RWPE1 (cell line): ENCODE results near the gene SCUBE3.

ENCODE experiments used
- CTCF ChIA-PET: fragments of 350-600 bp; sonication (Branson Sonifier 250); formaldehyde crosslinking; extraction: SDS; loops from one replicate; lab custom pipeline; 2021; lab: Yijun Ruan, JAX
- POLR2A ChIA-PET: fragments of 400-600 bp; formaldehyde crosslinking; extraction: SDS; loops from one replicate; lab custom pipeline; 2020; ENCODE audit warnings: antibody characterized with exemption; ENCODE audit not compliant: low non-redundant PET; lab: Yijun Ruan, JAX
- DNase-seq: peaks from one replicate; pipeline ENCODE4 v3.0.0; 2012; ENCODE audit warnings: low spot score
- H3K27ac ChIP-seq: fragments of 450-650 bp; 2 replicates; pipeline ENCODE4 v1.5.1; 2017
- CTCF ChIP-seq: fragments of 450-650 bp; conservative IDR thresholded peaks from 2 replicates; pipeline ENCODE4 v1.5.1; 2017; ENCODE audit warnings: low read depth, mild to moderate bottlenecking

The SCUBE3 gene

DNA sequence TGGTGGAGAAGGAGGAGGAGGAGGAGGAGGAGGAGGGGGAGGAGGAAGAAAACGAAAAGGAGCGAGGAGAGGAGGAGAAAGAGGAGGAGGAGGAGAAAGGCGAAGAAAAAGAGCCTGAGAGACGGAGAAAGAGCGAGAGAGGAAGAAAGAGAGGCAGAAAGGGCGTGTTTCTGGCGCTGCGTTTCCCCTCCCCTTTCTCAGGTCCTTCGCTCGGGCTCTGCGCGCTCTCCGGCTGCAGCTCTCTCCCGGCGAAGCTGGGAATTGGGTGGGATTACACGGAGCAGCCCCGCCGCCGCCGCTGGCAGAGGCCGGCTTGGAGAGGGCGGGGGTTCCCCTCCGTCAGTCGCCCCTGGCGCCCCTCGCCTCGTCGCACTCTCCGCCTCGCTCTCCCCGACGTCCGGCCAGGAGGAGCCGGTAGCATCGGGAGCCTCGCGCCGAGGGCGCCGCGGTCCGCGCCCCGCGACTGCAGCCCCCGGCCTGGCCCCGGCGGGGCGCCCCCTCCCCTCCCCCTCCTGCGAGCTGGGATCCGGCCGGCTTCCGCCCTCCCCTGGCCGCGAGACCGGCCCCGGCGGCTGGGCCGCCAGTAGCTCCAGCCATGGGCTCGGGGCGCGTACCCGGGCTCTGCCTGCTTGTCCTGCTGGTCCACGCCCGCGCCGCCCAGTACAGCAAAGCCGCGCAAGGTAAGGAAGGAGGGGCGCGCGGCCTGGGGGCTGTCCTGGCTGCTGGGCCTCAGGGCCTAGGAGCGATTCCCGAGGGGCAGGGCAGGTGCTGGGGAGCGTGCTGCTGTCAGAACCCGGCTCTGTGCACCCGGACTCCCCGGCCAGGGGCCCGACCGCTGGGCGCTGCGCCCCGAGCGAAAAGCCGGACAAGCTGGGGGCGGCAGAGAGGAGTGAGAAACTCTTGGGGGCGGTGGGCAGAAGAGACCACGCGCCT lies at the start of gene SCUBE3:
SCUBE3 (plus strand) TSS at position 133 of the 933 bp plus-strand sequence; CDS start at position 596, 463 bp downstream.
- no peak within 1 kb of the TSS for H3K27ac ChIP-seq
- ChIA-PET POLR2A (no interaction called here), CTCF (interaction anchor here (0.6 to 1.4 kb wide), 2 partner anchors 9 to 371 kb away, joined by 5 to 10 read pairs; no protein-coding TSS in a partner anchor)
- no peak for TF ChIP-seq CTCF
- DNase-seq, result peak; percentile 41

DNA sequence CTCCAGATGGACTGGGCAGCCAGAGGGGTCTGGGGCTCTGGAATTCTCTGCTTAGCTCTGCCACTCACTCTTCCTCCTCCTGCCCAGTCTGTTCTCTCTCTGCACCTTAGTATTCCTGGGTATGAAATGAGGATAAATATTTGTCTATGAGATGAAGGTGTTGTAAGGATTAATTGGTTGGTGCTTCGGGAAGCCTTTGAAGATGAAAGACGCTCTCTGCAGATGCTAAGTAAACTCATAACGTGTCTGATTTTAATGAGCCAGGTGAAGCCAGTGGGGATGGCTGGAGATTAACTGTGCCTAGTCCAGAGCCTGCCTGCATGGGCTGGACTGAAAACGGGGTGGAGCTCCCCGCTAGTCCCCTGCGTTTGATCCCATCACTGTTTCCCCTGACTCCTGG lies 49.5 kb upstream of the SCUBE3 start:
- TF ChIP-seq CTCF, result no peak
- ChIA-PET CTCF (interaction anchor here (0.9 kb wide), 1 partner anchor 10 kb away, joined by 3 read pairs; no protein-coding TSS in a partner anchor), POLR2A (no interaction called here)
- no peak overlapping the region for H3K27ac ChIP-seq
- DNase-seq, result no peak

DNA sequence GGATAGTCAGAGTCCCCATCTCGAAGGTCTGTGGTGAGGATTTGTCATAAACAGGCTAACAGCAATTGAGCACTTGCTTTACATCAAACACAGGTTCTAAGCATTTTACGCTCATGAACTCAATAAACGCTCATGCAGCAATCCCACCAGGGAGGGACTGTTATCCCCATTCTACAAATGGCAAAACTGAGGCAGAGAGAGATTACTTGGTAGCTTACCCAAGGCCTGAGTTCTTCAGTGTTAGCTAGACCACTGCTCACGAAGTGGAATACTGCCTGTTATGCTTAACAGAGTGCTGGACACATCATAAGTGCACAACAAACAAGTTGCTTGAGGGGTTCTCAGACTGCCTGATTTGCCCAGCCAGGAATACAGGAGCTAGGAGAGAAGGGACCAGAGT lies 48.9 kb upstream of the SCUBE3 start:
- ChIA-PET POLR2A (no interaction called here), CTCF (interaction anchor here (0.8 to 0.9 kb wide), 2 partner anchors 10 to 104 kb away, joined by 3 read pairs; no protein-coding TSS in a partner anchor)
- H3K27ac ChIP-seq, result no peak overlapping the region
- no peak for TF ChIP-seq CTCF
- no peak for DNase-seq

DNA sequence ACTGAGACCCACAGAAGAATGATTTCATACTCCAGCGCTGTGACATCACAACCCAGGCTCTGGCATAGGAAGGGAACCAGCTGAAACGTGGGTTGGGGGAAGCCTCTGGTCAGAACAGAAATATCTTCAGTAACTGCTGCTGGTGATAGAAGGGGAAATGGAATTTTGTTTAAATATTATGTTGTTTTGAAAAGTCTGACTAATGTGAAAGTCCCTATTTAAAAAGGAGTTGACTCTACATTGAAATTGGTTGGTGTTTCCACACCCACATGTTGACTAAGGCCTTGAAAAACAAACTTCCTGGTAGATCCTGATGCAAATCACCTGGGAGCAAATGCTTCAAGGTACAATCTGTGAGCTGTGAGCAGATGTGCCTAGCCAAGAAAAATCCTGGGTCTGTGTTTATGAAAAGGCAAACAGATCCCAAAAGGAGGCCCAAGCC lies 48.1 kb upstream of the SCUBE3 start:
- CTCF ChIA-PET, result interaction anchor here (0.8 kb wide), 1 partner anchor 105 kb away, joined by 3 read pairs; no protein-coding TSS in a partner anchor

DNA sequence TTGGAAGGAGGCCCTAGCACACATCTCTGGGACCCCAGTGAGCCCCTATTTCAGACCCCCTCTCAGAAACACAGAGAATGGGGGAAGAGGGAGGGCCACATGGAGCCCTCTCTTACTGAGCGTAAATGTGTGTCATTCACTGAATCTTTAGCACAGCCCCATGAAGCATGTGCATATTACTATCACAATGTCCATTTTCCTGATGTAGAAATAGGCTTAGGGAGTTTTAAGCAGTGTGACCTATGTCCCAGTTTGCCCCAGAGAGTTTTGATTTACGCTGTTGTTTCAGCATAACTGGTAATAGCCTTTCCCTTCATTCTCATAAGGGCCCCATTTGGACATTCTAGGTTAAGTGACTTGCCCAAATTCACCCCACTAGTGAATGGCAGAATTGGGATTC lies 47.6 kb upstream of the SCUBE3 start:
- no peak for DNase-seq
- ChIA-PET POLR2A (no interaction called here), CTCF (no interaction called here)
- H3K27ac ChIP-seq, result no peak overlapping the region
- no peak for TF ChIP-seq CTCF

More for the DNA sequence above, 48.1 kb upstream of the SCUBE3 start:
- peak; percentile 18 for DNase-seq
- POLR2A ChIA-PET, result no interaction called here
- no peak for TF ChIP-seq CTCF
- no peak overlapping the region for H3K27ac ChIP-seq

DNA sequence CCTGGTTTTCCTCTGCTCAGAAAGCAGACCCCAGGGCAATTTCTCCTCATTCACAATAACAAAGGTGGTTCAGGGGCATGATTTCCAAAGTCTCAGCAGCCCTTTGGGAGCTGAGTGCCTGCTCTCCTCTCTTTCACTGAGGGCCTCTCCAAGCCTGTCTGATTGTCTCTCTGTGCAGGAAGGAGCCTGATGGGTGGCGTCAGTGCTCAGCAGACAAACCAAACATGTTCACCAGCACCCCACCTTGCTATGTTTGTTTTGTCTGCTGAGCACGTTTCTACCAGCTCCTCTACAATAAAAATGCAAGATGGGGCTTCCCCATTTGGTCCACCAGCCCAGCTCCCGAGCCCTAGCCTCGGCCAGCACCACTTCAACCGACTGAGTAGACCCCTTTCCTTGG lies 47.2 kb upstream of the SCUBE3 start:
- POLR2A ChIA-PET, result no interaction called here
- H3K27ac ChIP-seq, result no peak overlapping the region
- TF ChIP-seq CTCF, result no peak
- DNase-seq, result no peak
- CTCF ChIA-PET, result no interaction called here
